SK-N-DZ (cell line): ENCODE results near the gene KDM8.
"Not testable (repeated sequence)": the region's sequence is repeated elsewhere in the genome, so short reads cannot be mapped to it uniquely, and the experiment has no call there.

Experiments
- DNase-seq: peaks from one replicate; pipeline ENCODE4 v3.0.0-alpha.2; 2015; ENCODE audit warnings: low spot score

KDM8 gene

GRCh38 chr16:27242868-27243590 lies 39.7 kb downstream of the KDM8 start:
- no peak for DNase-seq

- no peak for DNase-seq
Observed at GRCh38 chr16:27243725-27244362, 40.5 kb downstream of the KDM8 start.

GRCh38 chr16:27244363-27244755 lies 41.0 kb downstream of the KDM8 start:
- DNase-seq: no peak

GRCh38 chr16:27245276-27246172 lies 42.2 kb downstream of the KDM8 start:
- no peak for DNase-seq

- no peak for DNase-seq
Observed at GRCh38 chr16:27246439-27246838, 43.1 kb downstream of the KDM8 start.

GRCh38 chr16:27247076-27247475 lies 43.8 kb downstream of the KDM8 start:
- not testable (repeated sequence) for DNase-seq

GRCh38 chr16:27248036-27248435 lies 44.7 kb downstream of the KDM8 start:
- no peak for DNase-seq

- not testable (repeated sequence) for DNase-seq
Observed at GRCh38 chr16:27248886-27249285, 45.6 kb downstream of the KDM8 start.

- no peak for DNase-seq
Observed at GRCh38 chr16:27251541-27252205, 48.3 kb downstream of the KDM8 start.

GRCh38 chr16:27252206-27252585 lies 48.9 kb downstream of the KDM8 start:
- no peak for DNase-seq

- DNase-seq: no peak
Observed at GRCh38 chr16:27253526-27253930, 50.2 kb downstream of the KDM8 start.

GRCh38 chr16:27254262-27254811 lies 51.0 kb downstream of the KDM8 start:
- no peak for DNase-seq

GRCh38 chr16:27256861-27257260 lies 53.5 kb downstream of the KDM8 start:
- no peak for DNase-seq

- no peak for DNase-seq
Observed at GRCh38 chr16:27257271-27257670, 53.9 kb downstream of the KDM8 start.

- no peak for DNase-seq
Observed at GRCh38 chr16:27258241-27258734, 55.0 kb downstream of the KDM8 start.

GRCh38 chr16:27259710-27260109 lies 56.4 kb downstream of the KDM8 start:
- DNase-seq: no peak

- not testable (repeated sequence) for DNase-seq
Observed at GRCh38 chr16:27262904-27263423, 59.6 kb downstream of the KDM8 start.

GRCh38 chr16:27264151-27264550 lies 60.8 kb downstream of the KDM8 start:
- DNase-seq: no peak

GRCh38 chr16:27265982-27266381 lies 62.7 kb downstream of the KDM8 start:
- DNase-seq: no peak

GRCh38 chr16:27267037-27267677 lies 63.8 kb downstream of the KDM8 start:
- DNase-seq: no peak
